ENCODE measurements around the gene FCMR.
A peak's percentile ranks its signal among the peaks of the same experiment; 100 is the strongest.

The FCMR gene

DNA sequence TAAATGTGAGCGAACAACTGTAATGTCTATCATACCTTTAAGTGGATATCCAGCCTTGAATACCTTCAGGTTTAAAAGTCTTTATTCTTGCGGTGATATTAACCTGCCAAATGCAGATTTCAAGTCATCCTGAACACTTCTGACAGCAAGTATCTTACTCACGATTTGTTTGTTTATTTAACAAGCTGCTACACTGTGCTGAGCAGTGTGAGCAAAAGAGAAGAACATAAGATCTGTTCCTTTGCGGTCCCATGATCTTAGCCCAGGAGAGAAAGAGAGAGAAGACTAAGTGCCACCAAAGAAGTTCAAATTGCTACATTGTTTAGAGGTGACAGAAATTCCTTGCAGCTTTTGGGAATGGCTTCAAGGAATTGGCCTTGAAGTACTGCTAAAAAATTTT lies 34.0 kb downstream of the FCMR start:
- Histone ChIP-seq H3K27ac (ENCODE audit: low read length) (no peak overlapping the region), H3K4me3 (ENCODE audit: low read length in 2 of 2) (no peak overlapping the region), H3K9me3 (ENCODE audit: control insufficient read depth in 2 of 2, low read length in 2 of 2) (no peaks in the 10 kb centered on the region), H3K27me3 (ENCODE audit: control insufficient read depth in 1 of 2, insufficient read depth in 2 of 2, low read length in 2 of 2) (peaks cover 7 to 8% of the 10 kb centered on the region in 2 donors), H3K36me3 (ENCODE audit: control insufficient read depth in 2 of 2, insufficient read depth in 2 of 2, low read length in 2 of 2) (no peaks in the 10 kb centered on the region), H3K9ac (ENCODE audit: low read length in 2 of 2) (no peak overlapping the region), H3K4me1 (ENCODE audit: control insufficient read depth, insufficient read depth, low read length) (no peaks in the 10 kb centered on the region)

DNA sequence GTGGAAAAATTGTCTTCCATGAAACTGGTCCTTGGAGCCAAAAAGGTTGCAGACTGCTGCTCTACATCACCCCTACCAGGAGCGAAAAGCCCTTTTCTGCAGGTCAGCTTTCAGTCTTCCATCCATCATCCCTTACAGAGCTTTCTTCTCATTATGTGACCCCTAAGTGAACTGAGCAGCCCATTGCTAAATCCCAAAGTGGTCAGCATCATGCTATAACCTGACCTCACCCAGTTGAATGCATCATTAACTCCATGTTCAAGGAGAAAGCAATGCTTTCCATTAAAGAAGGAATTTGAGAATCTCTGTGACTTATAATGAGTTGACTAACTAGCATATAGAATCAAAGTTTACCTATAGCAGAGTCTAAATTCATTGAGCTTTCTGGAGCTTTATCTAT lies 34.9 kb downstream of the FCMR start:
- H3K27ac ChIP-seq (ENCODE audit: low read length) = no peak overlapping the region

DNA sequence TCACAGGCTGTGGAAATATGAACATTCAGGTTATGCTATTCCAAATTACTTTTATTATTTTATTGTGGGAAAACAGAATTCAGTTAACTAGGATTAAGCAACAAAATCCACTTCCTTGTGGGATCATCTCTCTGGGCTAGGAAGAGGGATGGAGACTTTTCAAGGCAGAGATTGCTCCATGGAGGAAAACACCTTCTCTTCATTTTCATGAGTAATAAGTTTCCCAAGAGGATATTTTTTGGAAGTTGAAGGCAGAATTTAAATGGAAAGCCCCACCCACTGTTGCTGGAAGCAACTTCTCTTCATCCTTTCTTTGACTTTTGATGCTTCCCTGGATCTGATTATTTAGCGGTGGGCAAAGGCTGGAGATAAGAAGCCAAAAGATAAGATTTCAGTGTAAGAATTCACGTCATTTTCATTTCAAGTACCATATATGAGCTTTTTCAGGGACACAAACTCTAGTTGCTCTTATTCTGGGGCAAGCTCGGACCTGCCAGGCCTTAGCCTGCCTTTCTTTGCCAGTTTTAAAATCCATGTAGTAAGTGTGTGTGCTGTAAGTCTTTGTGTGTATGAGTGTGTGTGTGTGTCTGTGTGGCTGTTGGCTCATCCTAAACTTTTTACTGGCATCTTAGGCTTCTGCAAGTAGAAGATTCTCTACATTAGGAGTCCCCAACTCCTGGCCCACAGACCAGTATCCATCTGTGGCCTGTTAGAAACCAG lies 36.2 kb downstream of the FCMR start:
- H3K36me3 ChIP-seq (ENCODE audit: control insufficient read depth in 2 of 2, insufficient read depth in 2 of 2, low read length in 2 of 2) = no peaks in the 10 kb centered on the region
- no peak overlapping the region for H3K9ac ChIP-seq (ENCODE audit: low read length in 2 of 2)
- H3K4me1 ChIP-seq (ENCODE audit: control insufficient read depth, insufficient read depth, low read length) = no peaks in the 10 kb centered on the region
- H3K27ac ChIP-seq (ENCODE audit: low read length) = no peak overlapping the region
- H3K27me3 ChIP-seq (ENCODE audit: control insufficient read depth in 1 of 2, insufficient read depth in 2 of 2, low read length in 2 of 2) = no peaks in the 10 kb centered on the region
- no peak overlapping the region for H3K4me3 ChIP-seq (ENCODE audit: low read length in 2 of 2)
- H3K9me3 ChIP-seq (ENCODE audit: control insufficient read depth in 2 of 2, low read length in 2 of 2) = peaks cover 0 to 2% of the 10 kb centered on the region in 2 donors

More for the DNA sequence above, 34.9 kb downstream of the FCMR start:
- H3K4me1 ChIP-seq (ENCODE audit: control insufficient read depth, insufficient read depth, low read length) = no peaks in the 10 kb centered on the region
- H3K9ac ChIP-seq (ENCODE audit: low read length in 2 of 2) = no peak overlapping the region
- no peak overlapping the region for H3K4me3 ChIP-seq (ENCODE audit: low read length in 2 of 2)
- peaks cover 0 to under 1% of the 10 kb centered on the region in 2 donors for H3K9me3 ChIP-seq (ENCODE audit: control insufficient read depth in 2 of 2, low read length in 2 of 2)
- no peaks in the 10 kb centered on the region for H3K36me3 ChIP-seq (ENCODE audit: control insufficient read depth in 2 of 2, insufficient read depth in 2 of 2, low read length in 2 of 2)
- H3K27me3 ChIP-seq (ENCODE audit: control insufficient read depth in 1 of 2, insufficient read depth in 2 of 2, low read length in 2 of 2) = peaks cover 5 to 6% of the 10 kb centered on the region in 2 donors

DNA sequence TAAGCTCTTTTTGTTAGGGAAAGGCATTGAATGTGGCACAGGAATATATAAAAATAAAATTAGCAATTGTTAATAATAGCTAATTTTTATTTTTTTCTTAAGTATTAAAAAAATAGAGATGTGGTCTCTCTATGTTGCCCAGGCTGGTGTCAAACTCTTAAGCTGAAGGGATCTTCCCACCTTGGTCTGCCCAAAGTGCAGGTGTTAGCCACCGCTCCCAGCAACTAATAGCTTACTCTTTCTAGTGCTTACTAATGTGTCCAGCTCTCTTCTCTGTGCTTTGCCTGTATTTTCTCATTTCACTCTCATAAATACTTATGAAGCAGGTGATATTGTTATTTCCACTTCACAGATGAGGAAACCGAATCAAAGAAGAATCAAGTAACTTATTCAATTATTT lies 37.9 kb downstream of the FCMR start:
- no peaks in the 10 kb centered on the region for H3K4me1 ChIP-seq (ENCODE audit: control insufficient read depth, insufficient read depth, low read length)
- no peak overlapping the region for H3K4me3 ChIP-seq (ENCODE audit: low read length in 2 of 2)
- no peaks in the 10 kb centered on the region for H3K27me3 ChIP-seq (ENCODE audit: control insufficient read depth in 1 of 2, insufficient read depth in 2 of 2, low read length in 2 of 2)
- H3K36me3 ChIP-seq (ENCODE audit: control insufficient read depth in 2 of 2, insufficient read depth in 2 of 2, low read length in 2 of 2) = no peaks in the 10 kb centered on the region
- H3K9ac ChIP-seq (ENCODE audit: low read length in 2 of 2) = no peak overlapping the region
- peaks cover 2% of the 10 kb centered on the region in 2 donors for H3K9me3 ChIP-seq (ENCODE audit: control insufficient read depth in 2 of 2, low read length in 2 of 2)
- H3K27ac ChIP-seq (ENCODE audit: low read length) = no peak overlapping the region

DNA sequence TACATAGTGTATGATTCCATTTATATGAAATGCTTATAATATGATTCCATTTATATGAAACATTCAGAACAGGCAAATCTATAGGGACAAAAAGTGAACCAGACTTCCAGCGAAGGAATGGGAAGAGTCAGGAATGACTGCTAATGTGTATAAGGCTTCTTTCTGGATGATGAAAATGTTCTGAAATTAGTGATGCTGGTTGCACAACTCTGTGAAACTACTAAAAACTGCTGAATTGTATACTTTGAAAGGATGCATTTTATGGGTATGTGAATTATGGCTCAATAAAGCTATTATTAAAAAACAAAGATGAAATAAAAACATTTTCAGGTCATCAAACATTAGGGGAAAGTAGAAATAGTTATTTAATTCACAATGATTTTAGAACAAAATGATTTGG lies 38.6 kb downstream of the FCMR start:
- no peaks in the 10 kb centered on the region for H3K27me3 ChIP-seq (ENCODE audit: control insufficient read depth in 1 of 2, insufficient read depth in 2 of 2, low read length in 2 of 2)
- H3K36me3 ChIP-seq (ENCODE audit: control insufficient read depth in 2 of 2, insufficient read depth in 2 of 2, low read length in 2 of 2) = no peaks in the 10 kb centered on the region
- no peak overlapping the region for H3K4me3 ChIP-seq (ENCODE audit: low read length in 2 of 2)
- no peaks in the 10 kb centered on the region for H3K4me1 ChIP-seq (ENCODE audit: control insufficient read depth, insufficient read depth, low read length)
- peaks cover 5 to 7% of the 10 kb centered on the region in 2 donors for H3K9me3 ChIP-seq (ENCODE audit: control insufficient read depth in 2 of 2, low read length in 2 of 2)
- H3K27ac ChIP-seq (ENCODE audit: low read length) = no peak overlapping the region
- no peak overlapping the region for H3K9ac ChIP-seq (ENCODE audit: low read length in 2 of 2)

DNA sequence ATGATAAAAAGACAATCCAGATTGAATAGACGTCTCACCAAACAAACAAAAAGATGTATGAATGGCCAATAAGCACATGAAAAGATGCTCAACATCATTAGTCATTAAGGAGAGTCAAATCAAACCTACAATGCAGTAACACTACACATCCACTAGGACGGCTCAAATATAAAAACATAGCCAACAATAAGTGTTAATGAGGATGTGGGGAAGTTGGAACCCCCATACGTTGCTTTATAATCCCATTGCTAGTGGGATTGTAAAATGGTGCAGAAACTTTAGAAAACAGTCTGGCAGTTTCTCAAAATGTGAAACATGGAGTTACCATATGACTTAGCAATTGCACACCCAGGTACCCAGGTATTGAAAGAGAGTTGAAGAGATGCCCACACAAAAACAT lies 39.2 kb downstream of the FCMR start:
- Histone ChIP-seq H3K4me1 (ENCODE audit: control insufficient read depth, insufficient read depth, low read length) (no peaks in the 10 kb centered on the region), H3K9me3 (ENCODE audit: control insufficient read depth in 2 of 2, low read length in 2 of 2) (peaks cover 5 to 12% of the 10 kb centered on the region in 2 donors), H3K27me3 (ENCODE audit: control insufficient read depth in 1 of 2, insufficient read depth in 2 of 2, low read length in 2 of 2) (no peaks in the 10 kb centered on the region), H3K4me3 (ENCODE audit: low read length in 2 of 2) (no peak overlapping the region), H3K27ac (ENCODE audit: low read length) (no peak overlapping the region), H3K9ac (ENCODE audit: low read length in 2 of 2) (no peak overlapping the region), H3K36me3 (ENCODE audit: control insufficient read depth in 2 of 2, insufficient read depth in 2 of 2, low read length in 2 of 2) (no peaks in the 10 kb centered on the region)

DNA sequence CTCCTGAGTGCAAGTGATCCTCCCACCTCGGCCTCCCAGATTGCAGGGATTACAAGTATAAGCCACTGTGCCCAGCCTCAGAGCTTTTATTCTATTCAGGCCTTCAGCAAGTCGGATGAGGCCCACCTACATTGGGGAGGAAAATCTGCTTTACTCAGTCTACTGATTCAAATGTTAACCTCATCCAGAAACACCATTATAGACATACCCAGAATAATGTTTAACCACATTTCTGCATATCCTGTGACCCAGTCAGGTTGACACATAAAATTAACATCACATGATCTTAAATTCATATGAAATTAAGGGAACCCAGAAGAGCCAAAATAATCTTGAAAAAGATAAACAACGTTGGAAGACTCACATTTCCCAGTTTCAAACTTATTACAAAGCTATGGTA lies 41.4 kb downstream of the FCMR start:
- Histone ChIP-seq H3K4me1 (ENCODE audit: control insufficient read depth, insufficient read depth, low read length) (no peaks in the 10 kb centered on the region), H3K4me3 (ENCODE audit: low read length in 2 of 2) (no peak overlapping the region), H3K27me3 (ENCODE audit: control insufficient read depth in 1 of 2, insufficient read depth in 2 of 2, low read length in 2 of 2) (no peaks in the 10 kb centered on the region), H3K9ac (ENCODE audit: low read length in 2 of 2) (no peak overlapping the region), H3K36me3 (ENCODE audit: control insufficient read depth in 2 of 2, insufficient read depth in 2 of 2, low read length in 2 of 2) (no peaks in the 10 kb centered on the region), H3K9me3 (ENCODE audit: control insufficient read depth in 2 of 2, low read length in 2 of 2) (peaks cover 5 to 12% of the 10 kb centered on the region in 2 donors), H3K27ac (ENCODE audit: low read length) (no peak overlapping the region)

DNA sequence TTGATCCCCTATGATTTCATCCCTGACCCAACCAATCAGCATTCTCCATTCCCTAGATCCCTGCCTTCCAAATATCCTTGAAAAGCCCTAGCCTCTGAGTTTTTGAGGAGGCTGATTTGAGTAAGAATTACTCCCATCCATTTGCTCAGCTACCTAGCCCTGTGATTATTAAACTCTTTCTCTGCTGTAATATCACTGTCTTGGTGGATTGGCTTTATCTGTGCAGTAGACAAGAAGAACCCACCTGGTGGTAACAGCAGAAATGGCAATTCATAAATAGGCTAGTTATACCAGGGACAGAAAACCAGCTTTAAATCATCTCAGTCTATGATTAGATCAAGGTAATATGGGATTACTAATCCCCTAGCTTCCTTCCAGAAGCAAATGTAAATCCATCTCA lies 43.3 kb downstream of the FCMR start:
- no peaks in the 10 kb centered on the region for H3K4me1 ChIP-seq (ENCODE audit: control insufficient read depth, insufficient read depth, low read length)
- no peak overlapping the region for H3K27ac ChIP-seq (ENCODE audit: low read length)
- H3K4me3 ChIP-seq (ENCODE audit: low read length in 2 of 2) = no peak overlapping the region
- no peak overlapping the region for H3K9ac ChIP-seq (ENCODE audit: low read length in 2 of 2)
- H3K9me3 ChIP-seq (ENCODE audit: control insufficient read depth in 2 of 2, low read length in 2 of 2) = peaks cover 7 to 12% of the 10 kb centered on the region in 2 donors
- H3K36me3 ChIP-seq (ENCODE audit: control insufficient read depth in 2 of 2, insufficient read depth in 2 of 2, low read length in 2 of 2) = no peaks in the 10 kb centered on the region
- H3K27me3 ChIP-seq (ENCODE audit: control insufficient read depth in 1 of 2, insufficient read depth in 2 of 2, low read length in 2 of 2) = no peaks in the 10 kb centered on the region

DNA sequence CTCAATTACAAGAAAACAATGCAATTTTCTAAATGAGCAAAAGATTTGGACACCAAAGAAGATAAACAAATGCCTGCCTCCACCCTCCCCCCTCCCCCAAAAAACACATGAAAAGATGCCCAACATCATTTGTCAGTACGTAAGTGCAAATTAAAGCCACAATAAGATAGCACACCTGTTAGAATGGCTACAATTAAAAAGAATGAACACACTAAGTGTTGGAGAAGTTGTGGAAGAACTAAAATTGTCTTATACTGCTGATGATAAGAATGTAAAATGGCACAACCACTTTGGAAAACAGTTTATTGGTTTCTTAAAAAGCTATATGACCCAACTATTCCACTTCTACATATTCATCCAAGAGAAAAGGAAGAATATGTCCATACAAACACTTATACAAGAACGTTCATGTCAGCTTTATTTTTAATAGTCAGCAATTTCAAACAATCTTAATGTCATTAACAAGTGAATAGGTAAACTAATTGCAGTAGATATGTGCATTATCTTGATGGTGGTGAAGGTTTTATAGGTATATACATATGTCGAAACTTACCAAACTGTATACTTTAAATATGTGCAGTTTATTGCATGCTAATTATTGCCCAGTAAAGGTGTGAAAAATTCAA lies 45.9 kb downstream of the FCMR start:
- Histone ChIP-seq H3K4me3 (ENCODE audit: low read length in 2 of 2) (no peak overlapping the region), H3K27me3 (ENCODE audit: control insufficient read depth in 1 of 2, insufficient read depth in 2 of 2, low read length in 2 of 2) (no peaks in the 10 kb centered on the region), H3K36me3 (ENCODE audit: control insufficient read depth in 2 of 2, insufficient read depth in 2 of 2, low read length in 2 of 2) (no peaks in the 10 kb centered on the region)

DNA sequence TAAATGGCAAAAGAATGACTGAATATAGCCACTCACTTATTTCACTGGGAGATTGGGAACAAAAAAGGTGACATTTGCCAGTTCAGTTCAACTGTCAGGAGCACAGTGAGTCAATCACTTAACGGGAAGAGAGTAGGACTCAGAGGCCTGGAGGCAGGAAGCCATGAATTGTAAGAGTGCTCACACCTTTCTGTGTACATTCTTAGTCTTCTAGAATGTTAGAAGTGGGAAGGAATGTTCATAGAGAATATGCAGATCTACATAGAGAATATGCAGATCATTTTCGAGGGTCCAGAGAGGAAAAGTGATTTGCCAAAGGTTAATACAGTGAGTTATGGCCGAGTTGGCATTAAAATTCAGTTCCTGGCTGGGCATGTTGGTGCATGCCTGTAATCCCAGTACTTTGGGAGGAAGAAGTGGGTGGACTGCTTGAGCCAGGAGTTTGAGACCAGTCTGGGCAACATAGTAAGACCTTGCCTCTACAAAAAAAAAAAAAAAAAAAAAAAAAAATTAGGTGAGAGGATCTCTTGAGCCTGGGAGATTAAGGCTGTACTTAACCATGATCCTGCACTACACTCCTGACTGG lies 48.0 kb downstream of the FCMR start:
- Histone ChIP-seq H3K9me3 (ENCODE audit: control insufficient read depth in 2 of 2, low read length in 2 of 2) (peaks cover 13 to 15% of the 10 kb centered on the region in 2 donors), H3K27me3 (ENCODE audit: control insufficient read depth in 1 of 2, insufficient read depth in 2 of 2, low read length in 2 of 2) (peaks cover 0 to 2% of the 10 kb centered on the region in 2 donors), H3K9ac (ENCODE audit: low read length in 2 of 2) (no peak overlapping the region), H3K27ac (ENCODE audit: low read length) (no peak overlapping the region), H3K36me3 (ENCODE audit: control insufficient read depth in 2 of 2, insufficient read depth in 2 of 2, low read length in 2 of 2) (no peaks in the 10 kb centered on the region), H3K4me3 (ENCODE audit: low read length in 2 of 2) (peak overlapping the region in 1 of 2 donors; percentile 3), H3K4me1 (ENCODE audit: control insufficient read depth, insufficient read depth, low read length) (no peaks in the 10 kb centered on the region)

More for the DNA sequence above, 45.9 kb downstream of the FCMR start:
- H3K4me1 ChIP-seq (ENCODE audit: control insufficient read depth, insufficient read depth, low read length) = no peaks in the 10 kb centered on the region
- H3K9ac ChIP-seq (ENCODE audit: low read length in 2 of 2) = no peak overlapping the region
- H3K27ac ChIP-seq (ENCODE audit: low read length) = no peak overlapping the region
- peaks cover 13 to 17% of the 10 kb centered on the region in 2 donors for H3K9me3 ChIP-seq (ENCODE audit: control insufficient read depth in 2 of 2, low read length in 2 of 2)

DNA sequence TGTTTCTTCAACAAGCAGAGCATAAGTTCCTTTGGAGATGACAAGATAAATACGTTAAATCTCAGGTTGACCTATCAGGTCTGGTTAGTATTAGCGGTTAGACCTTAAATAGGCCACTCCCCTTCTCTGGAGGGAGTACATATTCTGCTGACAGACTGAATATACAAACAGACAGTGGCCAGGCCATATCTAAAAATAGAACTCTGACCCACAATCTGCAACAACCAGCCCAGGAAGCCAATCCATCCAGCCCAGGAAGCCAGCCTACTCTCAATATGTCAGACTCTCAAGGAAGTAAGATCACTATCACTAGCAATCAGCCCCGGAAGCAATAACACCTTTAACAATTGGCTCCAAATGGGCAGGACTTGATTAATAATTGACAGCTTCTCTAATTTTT lies 49.6 kb downstream of the FCMR start:
- no peak overlapping the region for H3K9ac ChIP-seq (ENCODE audit: low read length in 2 of 2)
- H3K4me3 ChIP-seq (ENCODE audit: low read length in 2 of 2) = no peak overlapping the region
- H3K27me3 ChIP-seq (ENCODE audit: control insufficient read depth in 1 of 2, insufficient read depth in 2 of 2, low read length in 2 of 2) = peaks cover 0 to 2% of the 10 kb centered on the region in 2 donors
- H3K36me3 ChIP-seq (ENCODE audit: control insufficient read depth in 2 of 2, insufficient read depth in 2 of 2, low read length in 2 of 2) = no peaks in the 10 kb centered on the region
- no peak overlapping the region for H3K27ac ChIP-seq (ENCODE audit: low read length)
- H3K9me3 ChIP-seq (ENCODE audit: control insufficient read depth in 2 of 2, low read length in 2 of 2) = peaks cover 6 to 10% of the 10 kb centered on the region in 2 donors
- H3K4me1 ChIP-seq (ENCODE audit: control insufficient read depth, insufficient read depth, low read length) = no peaks in the 10 kb centered on the region
